Stimulated activated naive CD8-positive, alpha-beta T cell treated with anti-CD3 and anti-CD28 coated beads, Interleukin-15, Interleukin-2, amounts not matched to agents 100 U/mL and 50 U/mL, for 24 hours (primary cell): ENCODE data around the gene ABLIM2.
A peak's percentile ranks its signal among the peaks of the same experiment; 100 is the strongest.

Experiments used
- ATAC-seq: fragments of 150-1000 bp; cut with Tn5 transposase; one replicate; pipeline ENCODE4 v1.10.0; 2021
- DNase-seq: peaks from one replicate; pipeline ENCODE4 v3.0.0; 2021

The ABLIM2 gene

DNA sequence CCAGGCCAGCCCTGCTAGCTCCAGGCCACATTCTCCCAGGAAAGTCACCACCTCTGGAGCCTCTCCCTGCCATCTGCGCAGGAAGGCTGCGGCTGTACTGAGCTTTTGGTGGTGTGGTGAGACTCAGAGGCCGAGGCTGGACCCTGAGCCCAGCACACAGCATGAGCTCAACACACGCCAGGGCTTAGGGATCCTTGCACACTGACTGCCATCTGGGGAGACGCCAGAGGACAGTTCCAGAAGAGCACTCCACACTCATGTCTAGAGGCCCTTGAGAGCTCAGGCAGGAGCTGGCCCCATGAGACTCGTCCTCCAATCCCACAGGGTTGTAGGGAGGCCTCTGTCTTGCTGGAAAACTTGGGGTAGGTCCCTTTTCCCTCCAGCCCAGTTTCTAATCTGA, 40.6 kb downstream of the ABLIM2 start:
- DNase-seq (no peak), ATAC-seq (no peak)

- DNase-seq: peak; percentile 56
- peak; percentile 42 for ATAC-seq
Measured at GRCh38 chr4:8117278-8117682, 41.3 kb downstream of the ABLIM2 start.

DNA sequence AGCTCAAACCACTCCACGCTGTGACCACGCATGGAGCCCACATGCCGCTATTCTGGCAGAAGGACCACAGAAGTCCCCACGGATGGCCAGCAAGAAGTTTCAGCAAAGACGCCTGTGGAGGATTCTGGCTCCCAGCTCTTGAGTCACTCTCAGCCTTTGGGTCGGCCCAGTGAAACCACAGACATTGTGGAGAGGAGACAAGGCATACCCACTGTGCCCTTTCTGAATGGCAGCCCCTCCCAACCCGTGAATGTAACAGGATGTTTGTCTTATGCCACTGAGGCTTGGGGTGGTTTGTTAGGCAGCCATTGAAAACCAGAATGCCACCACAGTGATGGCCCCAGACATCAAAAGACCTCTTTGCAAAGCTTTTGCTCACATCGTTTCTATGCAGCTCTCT, 42.7 kb downstream of the ABLIM2 start:
- peak; percentile 56 for ATAC-seq

DNA sequence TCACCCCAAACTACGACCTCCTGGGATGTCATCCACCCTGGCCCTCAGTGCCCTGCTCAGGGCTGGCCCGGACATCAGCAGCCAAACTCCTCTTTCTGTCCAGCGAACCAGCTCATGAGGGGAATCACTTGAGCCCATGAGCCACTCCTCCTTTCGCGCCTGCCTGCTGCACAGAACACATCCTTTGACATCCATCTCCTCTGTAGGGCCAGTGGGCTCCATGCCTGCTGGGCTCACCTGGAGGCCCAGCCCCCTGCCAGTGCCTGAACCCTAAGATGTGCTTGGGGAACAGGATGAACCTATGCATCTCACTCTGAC, 43.5 kb downstream of the ABLIM2 start:
- no peak for DNase-seq
- no peak for ATAC-seq

More for the DNA sequence above, 42.7 kb downstream of the ABLIM2 start:
- peak; percentile 12 for DNase-seq

DNA sequence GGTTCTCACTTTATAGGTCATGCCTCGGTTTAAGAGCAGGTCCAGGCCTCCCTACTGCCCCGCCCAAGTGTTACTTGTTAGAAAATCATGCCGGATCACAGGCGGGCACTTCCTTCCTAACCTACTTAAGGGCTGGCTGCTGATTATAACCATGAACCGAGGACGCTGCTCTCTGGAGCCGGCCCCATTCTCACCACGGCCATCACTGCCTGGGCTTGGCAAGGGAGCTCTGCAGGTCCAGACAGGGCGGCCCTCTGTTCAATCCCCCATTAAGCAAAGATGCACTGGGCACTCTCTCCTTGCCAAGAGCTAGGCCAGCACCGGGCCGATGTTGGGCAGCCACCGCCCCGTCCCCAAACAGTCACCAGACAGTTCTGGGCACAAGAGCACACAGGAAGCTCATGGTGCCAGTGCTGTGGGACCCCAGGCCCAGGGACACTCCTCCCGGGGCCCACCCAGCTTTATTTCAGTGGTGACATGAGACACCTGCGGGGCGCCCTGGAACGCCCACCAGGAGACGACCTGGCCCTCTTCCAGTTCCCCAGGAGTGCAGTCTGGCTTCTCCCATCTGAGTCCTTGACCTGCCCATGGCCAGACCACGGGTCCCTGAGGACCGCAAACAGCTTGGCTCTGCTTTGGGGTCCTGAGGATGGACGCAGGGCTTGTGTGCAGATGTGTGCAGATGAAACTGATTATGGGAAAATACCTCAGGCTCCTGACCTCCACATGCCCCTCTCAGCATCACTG, 44.0 kb downstream of the ABLIM2 start:
- ATAC-seq: no peak
- no peak for DNase-seq

GRCh38 chr4:8113611-8114377, 44.8 kb downstream of the ABLIM2 start:
- DNase-seq: no peak
- no peak for ATAC-seq

DNA sequence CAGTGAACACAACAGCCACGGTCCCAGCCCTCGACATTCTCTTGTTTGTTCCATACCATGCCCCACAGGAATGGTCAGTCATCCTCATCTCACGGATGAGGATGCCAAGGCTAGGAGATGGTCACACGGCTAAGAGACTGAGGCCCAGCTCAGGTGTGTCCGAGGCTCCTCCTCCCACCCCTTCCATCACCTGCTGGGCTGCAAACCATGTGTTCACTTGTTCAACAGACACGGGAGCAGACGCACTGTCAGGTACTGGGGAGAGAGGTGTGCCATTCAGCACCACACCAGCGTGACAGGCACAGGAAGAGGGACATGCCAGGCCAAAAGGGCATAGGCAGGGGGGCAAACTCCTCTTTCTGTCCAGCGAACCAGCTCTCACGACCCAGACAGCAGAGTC, 45.9 kb downstream of the ABLIM2 start:
- no peak for ATAC-seq
- DNase-seq: no peak

DNA sequence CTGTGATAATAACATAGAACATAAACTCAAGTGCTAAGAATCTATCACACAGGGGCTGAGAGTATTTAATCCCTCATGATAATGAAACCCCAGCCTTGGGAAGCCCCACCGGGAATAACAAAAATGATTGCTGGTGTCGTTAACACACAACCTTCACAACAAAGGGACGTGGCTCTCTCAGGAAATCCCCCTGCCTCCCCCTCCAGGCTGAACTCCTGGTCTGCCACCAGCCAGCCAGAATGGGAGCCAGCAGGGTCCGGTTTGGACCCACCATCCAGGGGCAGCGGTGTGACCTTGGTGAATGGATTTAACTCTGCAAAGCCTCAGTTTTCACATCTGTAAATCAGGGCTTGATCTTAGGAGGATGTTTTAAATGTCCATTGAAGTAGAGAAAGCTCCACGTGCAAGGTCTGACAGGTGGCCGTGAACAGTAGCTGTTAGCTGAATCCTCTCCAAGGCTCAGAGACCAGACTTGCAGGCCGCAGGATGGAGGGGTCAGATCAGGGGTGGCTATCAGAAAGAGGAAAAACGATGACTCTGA, 46.5 kb downstream of the ABLIM2 start:
- no peak for DNase-seq
- no peak for ATAC-seq

- ATAC-seq (peak; percentile 30), DNase-seq (peak; percentile 29)
Measured at GRCh38 chr4:8110071-8110986, 48.3 kb downstream of the ABLIM2 start.

- ATAC-seq: no peak
- DNase-seq: no peak
Measured at GRCh38 chr4:8109406-8110065, 49.1 kb downstream of the ABLIM2 start.

- DNase-seq (no peak), ATAC-seq (no peak)
Measured at GRCh38 chr4:8108991-8109390, 49.6 kb downstream of the ABLIM2 start.

GRCh38 chr4:8108261-8108660, 50.4 kb downstream of the ABLIM2 start:
- DNase-seq (no peak), ATAC-seq (no peak)

- ATAC-seq (no peak), DNase-seq (no peak)
Measured at GRCh38 chr4:8107146-8107657, 51.4 kb downstream of the ABLIM2 start.

- DNase-seq (no peak), ATAC-seq (no peak)
Measured at GRCh38 chr4:8106451-8107025, 52.1 kb downstream of the ABLIM2 start.

- no peak for ATAC-seq
Measured at GRCh38 chr4:8105306-8106100, 53.1 kb downstream of the ABLIM2 start.

DNA sequence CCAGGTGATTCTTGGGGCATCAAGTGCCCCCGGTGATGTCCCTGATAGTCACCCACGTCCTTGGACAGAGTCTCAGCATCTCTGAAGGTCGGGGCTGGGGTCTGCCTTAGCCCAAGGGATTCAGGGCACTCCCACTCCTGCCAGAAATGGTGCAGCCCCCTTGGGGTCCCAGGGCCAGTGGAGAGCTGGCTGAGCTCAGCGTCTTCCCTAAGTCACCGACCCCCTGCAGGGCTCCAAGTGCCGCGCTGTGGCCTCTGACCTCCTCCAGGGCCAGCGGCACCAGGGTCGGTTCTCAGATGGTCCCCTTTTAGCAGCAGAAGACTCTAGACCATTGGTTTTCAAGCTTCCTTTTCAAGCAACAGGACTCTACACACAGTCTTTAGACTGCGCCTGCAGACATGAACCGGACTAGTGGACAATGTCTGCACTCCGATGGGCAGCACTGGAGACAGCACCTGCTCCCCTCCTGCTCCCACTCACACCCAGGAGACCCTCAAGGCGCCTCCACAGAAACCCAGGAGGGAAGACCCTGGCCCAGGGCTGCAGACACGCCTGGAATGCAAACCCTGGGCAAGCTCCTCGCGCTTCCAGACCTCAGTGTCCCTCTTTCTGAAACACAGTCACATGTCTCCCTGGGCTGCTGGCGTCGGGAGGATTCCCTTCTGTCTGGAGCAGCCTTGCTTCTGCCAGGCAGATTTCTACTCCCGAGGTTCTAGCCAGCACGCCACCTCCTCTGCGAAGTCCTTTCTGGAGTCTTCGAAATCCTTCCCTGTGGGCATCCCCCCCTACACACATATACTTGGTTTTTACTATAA, 53.9 kb downstream of the ABLIM2 start:
- ATAC-seq: no peak

More at GRCh38 chr4:8105306-8106100, 53.1 kb downstream of the ABLIM2 start:
- no peak for DNase-seq

GRCh38 chr4:8103421-8104390, 54.9 kb downstream of the ABLIM2 start:
- ATAC-seq: no peak

More for the DNA sequence above, 53.9 kb downstream of the ABLIM2 start:
- no peak for DNase-seq

DNA sequence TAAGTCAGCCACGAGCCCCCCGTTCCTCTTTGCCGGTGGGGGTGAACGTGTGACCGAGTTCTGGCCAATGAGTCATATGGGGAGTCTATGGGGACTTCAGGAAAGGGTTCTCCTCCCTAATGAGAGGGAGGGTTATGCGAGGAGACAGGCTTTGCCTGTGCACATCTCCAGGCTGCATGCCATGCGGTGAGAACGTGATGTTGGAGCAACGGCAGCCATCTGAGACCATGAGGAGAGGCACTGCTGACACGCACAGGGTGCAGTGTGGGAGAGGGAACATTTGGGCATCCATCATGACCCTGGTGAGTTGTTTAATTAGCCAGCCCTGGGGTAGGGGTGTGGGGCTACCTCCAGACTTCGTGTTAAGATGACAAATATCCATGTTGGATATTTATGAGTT, 55.8 kb downstream of the ABLIM2 start:
- no peak for ATAC-seq
- DNase-seq: no peak

More at GRCh38 chr4:8103421-8104390, 54.9 kb downstream of the ABLIM2 start:
- DNase-seq: no peak
